Colon (tissue), 2 donors: Measurements from ENCODE around the gene LINS1.

Experiments used
- FAIRE-seq: peaks from 2 replicates; lab custom pipeline; 2012; peaks lifted over from hg19 to GRCh38; lab: Jason Lieb, UNC
- donor health status: control.
- donor health status: control.

Gene LINS1

GRCh38 chr15:100553468-100553867, 48.5 kb downstream of the LINS1 start:
- no peak for FAIRE-seq

GRCh38 chr15:100547961-100548360, 54.0 kb downstream of the LINS1 start:
- no peak for FAIRE-seq

GRCh38 chr15:100544946-100545345, 57.0 kb downstream of the LINS1 start:
- FAIRE-seq = no peak

GRCh38 chr15:100544338-100544841, 57.6 kb downstream of the LINS1 start:
- no peak for FAIRE-seq

- FAIRE-seq = no peak
These were observed 59.7 kb downstream of the LINS1 start for GRCh38 chr15:100542290-100542689.

- no peak for FAIRE-seq
These were observed 64.7 kb downstream of the LINS1 start for GRCh38 chr15:100537331-100537730.

GRCh38 chr15:100536733-100537132, 65.3 kb downstream of the LINS1 start:
- FAIRE-seq = no peak

GRCh38 chr15:100533886-100534285, 68.1 kb downstream of the LINS1 start:
- FAIRE-seq = no peak

- no peak for FAIRE-seq
These were observed 70.1 kb downstream of the LINS1 start for GRCh38 chr15:100531823-100532327.

GRCh38 chr15:100531204-100531603, 70.8 kb downstream of the LINS1 start:
- no peak for FAIRE-seq

- FAIRE-seq = no peak
These were observed 72.4 kb downstream of the LINS1 start for GRCh38 chr15:100529556-100529955.

GRCh38 chr15:100528833-100529428, 73.1 kb downstream of the LINS1 start, which contains the start of gene CERS3:
CERS3 (minus strand) TSS chr15:100528950; CDS start chr15:100501849, 27,101 bp downstream.
- FAIRE-seq = no peak

- FAIRE-seq = no peak
These were observed 75.9 kb downstream of the LINS1 start for GRCh38 chr15:100526027-100526481.

GRCh38 chr15:100525436-100525835, 76.5 kb downstream of the LINS1 start:
- FAIRE-seq = no peak

GRCh38 chr15:100524326-100524725, 77.7 kb downstream of the LINS1 start:
- FAIRE-seq = no peak

GRCh38 chr15:100521907-100522306, 80.1 kb downstream of the LINS1 start:
- no peak for FAIRE-seq

GRCh38 chr15:100520132-100520921, 81.7 kb downstream of the LINS1 start:
- no peak for FAIRE-seq

- no peak for FAIRE-seq
These were observed 84.1 kb downstream of the LINS1 start for GRCh38 chr15:100517846-100518245.
